ENCODE measurements around the gene PHYHIPL.

The PHYHIPL gene

GRCh38 chr10:59176241-59177030 lies at the start of gene PHYHIPL:
TSS of gene PHYHIPL (plus strand) at chr10:59176643. CDS start at chr10:59176854, 211 bp downstream.
- DNase-seq, result peak; percentile 3

GRCh38 chr10:59126991-59127390 lies 49.5 kb upstream of the PHYHIPL start:
- DNase-seq, result no peak

GRCh38 chr10:59127991-59128390 lies 48.5 kb upstream of the PHYHIPL start:
- no peak for DNase-seq

DNA sequence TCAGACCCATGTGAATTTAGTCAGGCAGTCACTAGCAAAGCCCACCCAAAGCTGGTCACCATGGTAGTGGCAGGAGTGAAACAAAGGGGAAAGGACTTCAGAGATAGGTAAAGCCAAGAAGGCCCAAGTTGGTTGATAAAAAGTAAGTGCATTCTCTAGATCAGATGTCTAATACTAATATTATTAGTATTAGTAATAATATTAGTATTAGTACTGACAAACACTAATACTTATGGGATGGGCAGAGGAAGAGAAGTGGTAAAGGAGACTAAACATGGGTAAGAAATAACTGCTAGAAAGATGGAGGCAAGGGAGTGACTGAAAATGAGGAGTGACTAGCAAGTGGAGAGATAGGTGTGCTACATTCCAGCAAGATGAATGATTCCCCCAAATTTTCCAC lies 46.6 kb upstream of the PHYHIPL start:
- no peak for DNase-seq

- no peak for DNase-seq
Observed at GRCh38 chr10:59131666-59132065, 44.8 kb upstream of the PHYHIPL start.

GRCh38 chr10:59133841-59134593 lies 42.4 kb upstream of the PHYHIPL start:
- DNase-seq, result no peak

DNA sequence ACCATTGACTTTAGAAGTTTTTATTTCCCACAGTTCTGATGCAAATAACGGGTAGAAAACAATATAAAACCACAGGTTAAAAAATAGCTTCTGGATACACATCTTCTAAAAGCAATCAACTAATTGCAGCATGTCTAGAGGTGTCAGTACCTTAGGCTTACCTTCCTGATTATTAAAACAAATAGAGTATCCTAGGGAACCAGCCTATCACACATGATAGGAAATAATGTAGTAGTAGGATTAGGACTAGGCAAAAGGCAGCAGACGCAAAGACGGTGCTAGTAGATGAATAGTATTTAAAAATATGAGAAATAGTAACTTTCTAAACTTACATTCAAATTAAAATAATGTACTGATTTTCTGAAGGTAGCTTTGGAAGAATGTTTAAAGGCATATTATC lies 41.7 kb upstream of the PHYHIPL start:
- DNase-seq, result no peak

DNA sequence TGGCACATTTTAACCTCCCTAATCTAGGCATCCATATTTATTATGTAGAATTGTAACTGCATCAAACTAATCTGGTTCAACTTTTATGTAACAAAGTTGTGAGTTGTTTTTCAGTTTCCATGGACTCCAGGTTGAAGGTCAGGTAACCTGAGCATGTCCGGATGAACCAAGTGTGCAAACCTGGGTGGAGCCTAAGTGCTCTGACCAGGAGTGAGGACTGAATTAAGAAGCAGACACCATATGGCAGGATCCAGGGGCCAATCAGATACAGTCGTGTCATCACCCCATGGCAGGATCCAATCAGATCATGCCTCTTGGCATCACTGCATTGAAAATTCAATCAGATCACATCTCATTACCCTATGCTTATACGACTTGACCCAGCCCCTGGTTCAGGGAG lies 41.2 kb upstream of the PHYHIPL start:
- no peak for DNase-seq

DNA sequence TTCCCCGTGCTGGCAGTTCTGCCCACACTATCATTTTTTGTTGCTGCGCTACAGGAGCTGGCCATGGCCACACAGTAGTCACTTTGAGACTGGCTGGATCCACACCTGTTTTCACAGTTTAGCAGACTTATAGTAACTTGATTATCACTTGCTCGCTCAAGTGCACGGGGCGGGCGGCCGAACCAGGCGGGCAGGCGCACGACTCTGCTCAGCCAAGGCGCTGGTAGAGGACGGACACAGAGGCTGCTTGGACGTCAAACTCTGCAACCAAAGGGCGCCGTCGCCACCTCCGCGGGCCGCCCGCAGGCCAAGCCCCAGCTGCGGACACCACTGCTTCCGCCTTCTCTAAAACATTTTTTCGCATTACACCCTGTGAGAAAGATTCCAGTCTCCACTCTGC lies 38.4 kb upstream of the PHYHIPL start:
- DNase-seq, result no peak

- no peak for DNase-seq
Observed at GRCh38 chr10:59143544-59143943, 32.9 kb upstream of the PHYHIPL start.

- no peak for DNase-seq
Observed at GRCh38 chr10:59148701-59149100, 27.7 kb upstream of the PHYHIPL start.

DNA sequence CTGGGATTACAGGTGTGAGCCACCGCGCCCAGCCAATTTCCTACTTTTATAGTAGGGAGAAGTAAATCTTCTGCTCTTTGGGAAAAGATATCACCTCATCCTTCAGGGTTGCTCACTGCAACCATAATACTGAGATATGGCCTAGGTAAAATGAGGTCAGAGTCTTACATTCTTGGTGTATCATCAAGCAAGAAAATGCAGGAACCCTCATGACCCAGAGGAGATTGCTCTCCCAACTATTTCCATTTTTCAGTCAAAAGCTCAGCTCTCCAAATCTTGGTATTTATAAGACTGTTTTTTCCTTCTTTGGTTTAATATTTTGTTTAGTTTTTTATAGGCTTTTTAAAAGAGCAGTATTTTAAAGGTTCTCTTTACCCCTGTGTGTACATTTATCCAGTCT lies 20.9 kb upstream of the PHYHIPL start:
- no peak for DNase-seq

GRCh38 chr10:59167512-59167911 lies 8.9 kb upstream of the PHYHIPL start:
- no peak for DNase-seq

DNA sequence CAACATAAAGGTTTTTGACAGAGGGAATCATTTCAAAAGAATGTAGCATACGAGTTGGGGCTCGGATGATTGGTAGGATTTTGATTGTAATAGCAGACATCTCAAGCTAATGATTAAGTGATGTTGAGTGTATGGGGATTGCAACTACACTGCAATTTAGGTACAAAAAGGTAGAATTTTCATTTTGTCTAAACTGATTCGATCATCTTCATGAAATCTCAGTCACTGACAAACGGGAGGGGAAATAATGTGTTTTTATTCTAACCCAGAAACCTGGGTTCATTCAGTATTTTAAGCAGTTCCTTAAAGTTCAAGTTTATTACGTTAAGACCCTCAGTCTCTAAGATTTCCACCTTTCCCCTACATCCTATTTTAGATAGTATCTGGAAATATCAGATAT lies 3.9 kb upstream of the PHYHIPL start:
- DNase-seq, result no peak

- DNase-seq, result no peak
Observed at GRCh38 chr10:59173414-59173813, 3.0 kb upstream of the PHYHIPL start.

DNA sequence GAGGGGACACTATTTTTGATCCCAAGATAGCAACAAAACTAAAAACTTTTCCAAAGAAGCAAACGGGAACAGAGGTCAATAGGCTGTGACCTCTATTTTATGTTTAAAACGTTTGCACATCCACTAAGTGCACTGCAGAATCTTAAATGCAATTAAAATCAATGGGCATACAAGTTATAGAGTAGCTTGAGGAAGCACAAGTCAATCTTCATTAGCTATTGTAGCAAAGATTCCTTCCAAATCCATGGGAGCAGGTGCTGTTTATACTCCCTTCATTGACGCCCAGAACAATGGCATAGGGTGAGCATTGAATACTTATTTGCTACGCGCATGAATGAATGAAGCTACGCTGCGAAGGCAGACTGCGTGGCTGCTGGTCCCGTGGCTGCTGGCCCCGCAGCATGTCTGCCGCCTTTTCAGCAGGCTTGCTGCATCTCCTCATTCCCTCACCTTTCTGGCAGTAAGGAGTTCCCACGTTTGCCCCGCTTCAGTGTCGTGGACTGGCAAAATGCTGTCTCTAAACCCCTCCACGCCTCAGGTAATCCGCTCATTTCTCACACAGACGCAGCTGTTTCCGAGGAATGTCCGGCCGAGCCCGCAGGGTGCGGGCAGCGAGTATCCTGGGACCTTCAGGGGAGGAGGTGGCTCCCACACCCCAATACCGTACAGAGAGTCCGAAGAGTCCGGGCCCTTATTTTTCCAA lies 754 bp upstream of the PHYHIPL start:
- no peak for DNase-seq

- DNase-seq, result peak; percentile 42
Observed at GRCh38 chr10:59177031-59177797, 771 bp downstream of the PHYHIPL start.

DNA sequence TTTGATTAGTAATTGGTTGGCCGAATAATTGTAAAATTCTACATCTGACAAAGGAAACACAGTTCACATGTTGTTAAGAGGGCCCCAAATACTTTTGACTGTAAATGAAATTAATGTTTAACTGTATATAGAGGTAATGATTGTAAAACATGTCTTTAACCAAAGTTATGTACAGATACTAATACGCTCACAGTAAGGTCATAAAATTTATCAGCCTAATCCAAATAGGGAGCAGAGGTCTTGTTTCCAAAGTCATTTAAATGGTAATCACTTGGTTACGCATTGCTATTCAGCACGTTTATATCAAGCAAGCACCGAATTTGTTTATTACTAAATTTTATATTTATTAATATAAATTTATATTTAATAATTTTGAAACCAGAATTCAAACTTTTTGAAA lies 1.4 kb downstream of the PHYHIPL start:
- DNase-seq, result no peak

- DNase-seq, result no peak
Observed at GRCh38 chr10:59179068-59179467, 2.6 kb downstream of the PHYHIPL start.

- DNase-seq, result no peak
Observed at GRCh38 chr10:59180689-59181270, 4.3 kb downstream of the PHYHIPL start.

- DNase-seq, result peak; percentile 34
Observed at GRCh38 chr10:59181668-59182067, 5.2 kb downstream of the PHYHIPL start.

- DNase-seq, result no peak
Observed at GRCh38 chr10:59190332-59190731, 13.9 kb downstream of the PHYHIPL start.

Data from hematopoietic multipotent progenitor cell treated with erythropoietin and hydrocortisone succinate and interleukin-3 and kit ligand, for 6 days (in vitro differentiated cells).